Effector memory CD4-positive, alpha-beta T cell (primary cell): ENCODE results near the gene PEX16.

ENCODE experiments used
- DNase-seq, 3 donors: peaks; one replicate each; pipeline ENCODE4 v3.0.0-alpha.2; 2020
- H3K27ac ChIP-seq: 2 replicates; pipeline ENCODE4 v1.7.0; 2013; ENCODE audit warnings: mild to moderate bottlenecking, low read length, moderate library complexity; ENCODE audit not compliant: insufficient read depth, poor library complexity, severe bottlenecking
- H3K27me3 ChIP-seq: replicated peaks from 2 replicates; pipeline ENCODE4 v1.7.0; 2013; ENCODE audit warnings: mild to moderate bottlenecking, low read length; ENCODE audit not compliant: insufficient read depth, control insufficient read depth, poor library complexity, severe bottlenecking
- H3K36me3 ChIP-seq: 2 replicates; pipeline ENCODE4 v1.7.0; 2013; ENCODE audit warnings: mild to moderate bottlenecking, low read length, moderate library complexity; ENCODE audit not compliant: control insufficient read depth, insufficient read depth
- H3K4me1 ChIP-seq: 2 replicates; pipeline ENCODE4 v1.7.0; 2013; ENCODE audit warnings: low read length, mild to moderate bottlenecking; ENCODE audit not compliant: control insufficient read depth, insufficient read depth, poor library complexity, severe bottlenecking
- H3K4me3 ChIP-seq: 2 replicates; pipeline ENCODE4 v1.7.0; 2013; ENCODE audit warnings: low read length, low read depth, mild to moderate bottlenecking; ENCODE audit not compliant: insufficient read depth, poor library complexity, severe bottlenecking
- H3K9me3 ChIP-seq: 2 replicates; pipeline ENCODE4 v1.7.0; 2013; ENCODE audit warnings: mild to moderate bottlenecking, low read length, moderate library complexity; ENCODE audit not compliant: control insufficient read depth

The PEX16 gene

DNA sequence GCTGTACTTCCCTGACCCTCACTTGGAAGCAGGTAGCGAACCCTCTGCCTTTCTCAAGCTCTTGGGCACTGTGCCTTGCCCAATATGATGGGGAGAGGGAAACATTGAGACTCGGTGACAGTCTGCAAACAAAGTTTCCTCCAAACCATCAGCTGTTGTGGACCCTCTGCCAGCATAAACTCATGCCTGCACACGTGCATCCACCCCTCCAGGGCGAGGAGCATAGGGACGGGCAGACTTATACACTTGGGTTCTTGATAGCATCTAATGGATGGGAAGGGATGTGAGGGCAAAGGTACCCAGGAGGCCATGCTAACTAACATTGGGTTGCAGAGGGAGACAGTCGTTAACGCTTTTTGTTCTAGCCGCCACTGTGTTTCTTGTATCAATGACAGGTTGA is 40.5 kb downstream of the PEX16 start:
- Histone ChIP-seq H3K4me1 (no peaks in the 10 kb centered on the region), H3K27me3 (no peaks in the 10 kb centered on the region), H3K9me3 (no peaks in the 10 kb centered on the region), H3K27ac (no peak overlapping the region), H3K36me3 (peaks cover 66% of the 10 kb centered on the region), H3K4me3 (no peak overlapping the region)
- no peak for DNase-seq

DNA sequence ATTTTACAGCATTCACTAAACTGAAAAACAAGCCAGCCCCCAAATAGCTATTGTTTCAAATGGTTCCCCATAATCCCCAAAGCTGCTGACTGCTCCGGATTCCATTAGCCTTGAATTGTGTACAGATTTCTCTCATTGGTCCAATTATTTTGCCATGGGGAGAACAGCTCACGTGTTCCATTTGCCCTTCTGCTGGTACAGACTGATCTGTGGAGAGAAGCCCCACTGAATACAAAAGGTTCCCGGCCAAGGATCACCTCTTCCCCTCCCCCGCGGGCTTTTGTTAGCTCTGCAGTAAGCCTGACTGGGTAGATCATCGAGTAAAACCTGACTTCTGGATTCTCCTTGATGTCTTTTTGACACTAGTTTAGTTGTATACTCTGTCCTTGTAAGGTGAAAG is 41.3 kb downstream of the PEX16 start:
- H3K4me1 ChIP-seq = no peaks in the 10 kb centered on the region
- H3K27ac ChIP-seq = no peak overlapping the region
- DNase-seq = no peak
- H3K4me3 ChIP-seq = no peak overlapping the region
- H3K27me3 ChIP-seq = no peaks in the 10 kb centered on the region
- H3K36me3 ChIP-seq = peaks cover 69% of the 10 kb centered on the region
- no peaks in the 10 kb centered on the region for H3K9me3 ChIP-seq

DNA sequence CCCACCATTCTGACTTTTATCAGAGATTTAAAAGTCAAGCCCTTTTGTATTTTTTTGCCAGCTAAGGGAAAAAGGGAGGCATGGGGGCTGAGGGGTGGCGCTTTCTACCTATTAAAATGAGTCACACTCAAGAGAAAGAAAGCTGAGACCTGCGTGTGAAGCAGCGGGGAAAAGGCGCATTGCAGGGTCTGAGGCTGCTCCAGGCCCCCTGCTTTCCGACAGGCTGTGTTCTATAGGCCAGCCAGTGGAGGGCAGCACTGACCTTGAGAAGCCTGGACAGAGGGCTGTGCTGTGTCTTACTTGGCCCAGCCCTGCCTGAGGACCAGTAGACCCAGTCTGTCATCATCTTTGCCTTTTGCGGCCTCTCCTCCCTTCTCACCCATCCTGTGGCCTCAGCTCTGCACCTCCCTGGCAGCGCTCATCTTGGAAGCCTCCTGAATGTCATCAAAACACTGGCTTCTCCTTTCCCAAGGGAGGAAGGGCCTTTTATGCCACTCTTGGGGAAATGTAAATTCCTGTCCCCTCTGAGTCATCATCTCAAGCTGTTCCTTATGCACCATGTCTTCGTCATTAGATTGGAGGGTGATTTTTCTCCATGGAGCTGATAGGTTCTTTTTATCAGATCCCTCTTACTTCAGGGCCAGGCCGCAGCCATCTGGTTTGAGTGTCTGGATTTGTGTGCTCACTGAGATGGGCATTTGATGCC is 44.9 kb downstream of the PEX16 start:
- peak in 1 of 3 donors; percentile 7 for DNase-seq
- no peaks in the 10 kb centered on the region for H3K9me3 ChIP-seq
- no peak overlapping the region for H3K4me3 ChIP-seq
- no peak overlapping the region for H3K27ac ChIP-seq
- H3K4me1 ChIP-seq = no peaks in the 10 kb centered on the region
- H3K36me3 ChIP-seq = peaks cover 78% of the 10 kb centered on the region
- no peaks in the 10 kb centered on the region for H3K27me3 ChIP-seq

DNA sequence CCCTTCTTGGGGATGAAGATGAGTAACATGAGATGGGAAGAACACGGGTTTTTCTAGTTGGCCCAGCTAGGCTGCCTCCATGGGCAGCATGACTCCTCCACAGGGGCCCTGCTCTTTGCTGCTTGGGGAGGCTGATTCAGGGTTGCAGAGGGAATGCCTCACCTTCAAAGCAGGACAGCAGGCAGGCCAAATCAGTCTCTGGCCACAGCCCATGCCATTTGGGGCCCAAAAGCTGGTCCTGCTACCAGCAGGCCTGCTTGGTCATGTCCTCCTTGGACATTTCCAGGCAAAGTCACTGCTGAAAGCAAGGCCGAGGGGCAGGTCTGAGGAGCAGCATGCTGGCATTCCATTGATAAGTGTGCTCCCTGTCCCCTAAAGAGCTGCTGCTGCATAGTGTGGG is 46.0 kb downstream of the PEX16 start:
- H3K4me1 ChIP-seq = no peaks in the 10 kb centered on the region
- DNase-seq = no peak
- H3K9me3 ChIP-seq = no peaks in the 10 kb centered on the region
- no peak overlapping the region for H3K4me3 ChIP-seq
- H3K27me3 ChIP-seq = no peaks in the 10 kb centered on the region
- H3K27ac ChIP-seq = no peak overlapping the region
- H3K36me3 ChIP-seq = peaks cover 77% of the 10 kb centered on the region

DNA sequence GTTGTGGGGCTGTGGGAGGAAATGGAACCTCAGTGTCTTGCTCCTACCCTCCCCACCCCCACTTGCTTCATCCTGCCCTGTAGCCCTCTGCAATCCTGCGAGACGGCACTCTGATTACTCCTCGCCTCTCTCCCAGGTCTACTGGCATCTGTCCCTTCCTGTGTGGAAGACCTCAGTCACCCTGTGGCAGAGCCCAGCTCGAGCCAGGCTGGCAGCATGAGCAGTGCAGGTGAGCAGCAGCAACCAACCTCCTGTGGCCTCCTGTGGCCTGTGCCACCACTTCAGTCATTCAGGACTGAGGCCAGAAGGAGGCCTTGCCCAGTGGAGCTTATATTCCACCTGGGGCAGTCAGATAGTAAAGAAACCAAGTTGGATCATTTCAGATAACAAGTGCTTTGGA is 47.0 kb downstream of the PEX16 start:
- Histone ChIP-seq H3K27me3 (no peaks in the 10 kb centered on the region), H3K4me3 (no peak overlapping the region), H3K9me3 (no peaks in the 10 kb centered on the region), H3K36me3 (peaks cover 79% of the 10 kb centered on the region), H3K4me1 (no peaks in the 10 kb centered on the region), H3K27ac (no peak overlapping the region)
- no peak for DNase-seq

DNA sequence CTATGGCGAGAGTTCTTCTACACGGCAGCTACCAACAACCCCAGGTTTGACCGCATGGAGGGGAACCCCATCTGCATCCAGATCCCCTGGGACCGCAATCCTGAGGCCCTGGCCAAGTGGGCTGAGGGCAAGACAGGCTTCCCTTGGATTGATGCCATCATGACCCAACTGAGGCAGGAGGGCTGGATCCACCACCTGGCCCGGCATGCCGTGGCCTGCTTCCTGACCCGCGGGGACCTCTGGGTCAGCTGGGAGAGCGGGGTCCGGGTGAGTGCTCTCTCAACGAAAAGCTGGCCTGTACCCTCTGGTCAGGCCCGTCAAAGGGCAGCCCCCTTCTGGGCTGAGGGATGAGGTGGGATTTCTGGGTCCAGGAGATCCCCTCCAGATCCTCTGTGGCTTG is 48.1 kb downstream of the PEX16 start:
- H3K27me3 ChIP-seq = no peaks in the 10 kb centered on the region
- H3K9me3 ChIP-seq = no peaks in the 10 kb centered on the region
- H3K36me3 ChIP-seq = peaks cover 81% of the 10 kb centered on the region
- DNase-seq = no peak
- no peak overlapping the region for H3K4me3 ChIP-seq
- H3K27ac ChIP-seq = no peak overlapping the region
- H3K4me1 ChIP-seq = no peaks in the 10 kb centered on the region

DNA sequence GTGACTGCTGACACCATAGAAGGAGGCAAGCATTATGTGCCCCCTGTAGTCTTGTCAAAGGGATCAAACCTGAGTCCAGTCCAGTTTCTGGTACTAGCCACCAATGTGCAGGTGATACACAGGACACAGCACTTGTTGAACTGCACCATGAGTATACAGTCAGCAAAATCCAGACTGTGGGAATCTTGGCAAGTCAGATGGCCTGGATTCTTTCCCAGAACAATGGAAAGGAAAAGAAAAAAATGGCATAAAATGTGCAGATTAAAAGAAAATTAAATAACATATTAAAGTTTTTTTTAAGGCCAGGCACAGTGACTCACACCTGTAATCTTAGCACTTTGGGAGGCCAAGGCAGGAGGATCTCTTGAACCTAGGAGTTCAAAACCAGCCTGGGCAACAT is 53.6 kb downstream of the PEX16 start:
- Histone ChIP-seq H3K27ac (no peak overlapping the region), H3K4me3 (no peak overlapping the region), H3K27me3 (no peaks in the 10 kb centered on the region), H3K4me1 (no peaks in the 10 kb centered on the region), H3K36me3 (peaks cover 90% of the 10 kb centered on the region), H3K9me3 (no peaks in the 10 kb centered on the region)
- no peak for DNase-seq

DNA sequence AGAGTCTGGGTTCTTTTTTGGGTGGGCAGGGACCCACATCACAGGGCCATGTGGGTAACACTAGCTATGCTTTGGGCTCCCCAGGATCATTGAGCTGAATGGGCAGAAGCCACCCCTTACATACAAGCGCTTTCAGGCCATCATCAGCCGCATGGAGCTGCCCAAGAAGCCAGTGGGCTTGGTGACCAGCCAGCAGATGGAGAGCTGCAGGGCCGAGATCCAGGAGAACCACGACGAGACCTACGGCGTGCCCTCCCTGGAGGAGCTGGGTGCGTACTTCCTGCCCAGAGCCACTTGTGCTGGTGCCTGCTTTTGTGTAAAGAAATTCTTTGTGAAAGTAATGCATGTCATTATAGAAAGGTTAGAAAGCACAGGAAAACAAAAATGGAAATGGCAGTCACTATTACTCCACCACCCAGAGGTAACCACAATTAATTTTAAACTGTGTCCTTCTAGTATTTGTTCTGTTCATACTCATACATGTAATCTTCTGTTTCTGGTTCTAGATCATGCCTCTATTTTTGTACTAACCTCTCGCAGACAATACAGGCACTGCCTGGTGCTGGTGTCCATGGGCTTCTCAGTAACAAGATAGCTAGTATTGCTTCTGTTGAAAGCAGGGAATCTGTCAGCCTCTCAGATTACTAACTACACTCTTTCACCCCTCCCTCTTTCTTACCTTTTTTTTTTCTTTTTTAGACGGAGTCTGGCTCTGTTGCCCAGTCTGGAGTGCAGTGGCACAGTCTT is 56.7 kb downstream of the PEX16 start:
- Histone ChIP-seq H3K9me3 (no peaks in the 10 kb centered on the region), H3K4me1 (no peaks in the 10 kb centered on the region), H3K27me3 (no peaks in the 10 kb centered on the region), H3K27ac (no peak overlapping the region), H3K36me3 (peaks cover 91% of the 10 kb centered on the region), H3K4me3 (no peak overlapping the region)
- no peak for DNase-seq

DNA sequence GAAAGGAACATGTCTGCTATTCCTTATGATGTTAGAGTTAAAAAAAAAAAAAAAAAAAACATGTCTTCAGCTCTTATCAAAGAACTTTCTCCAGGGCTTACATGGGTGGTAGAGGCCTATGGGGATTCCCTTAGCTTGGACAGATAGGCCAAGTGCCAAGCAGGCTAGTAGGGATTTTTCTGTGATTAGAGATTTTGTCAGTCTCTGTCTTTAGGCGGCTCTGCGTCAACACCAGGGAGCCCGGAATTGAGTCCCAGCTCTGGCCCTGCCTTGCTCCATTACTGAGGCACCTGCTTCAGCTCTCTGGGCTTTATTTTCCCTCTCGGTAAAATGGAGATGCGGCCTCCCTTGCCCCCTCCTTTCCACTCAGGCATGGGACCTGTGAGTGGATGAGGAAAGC is 57.3 kb downstream of the PEX16 start:
- H3K27ac ChIP-seq = no peak overlapping the region
- H3K4me3 ChIP-seq = no peak overlapping the region
- H3K36me3 ChIP-seq = peaks cover 89% of the 10 kb centered on the region

More for the DNA sequence above, 57.3 kb downstream of the PEX16 start:
- H3K9me3 ChIP-seq = no peaks in the 10 kb centered on the region
- no peaks in the 10 kb centered on the region for H3K27me3 ChIP-seq
- no peak for DNase-seq
- H3K4me1 ChIP-seq = no peaks in the 10 kb centered on the region
